Measurements from ENCODE around the gene TIAM2. TPM values are rescaled to one million over a fixed set of nuclear protein-coding genes. Genes with fewer than 3 reads are reported as not detected.

The TIAM2 gene
- total and polyA plus RNA-seq, 9 of the 15 experiments (the other 6 are each of a cell fraction or from before 2014, with no cell fraction given): 0.73 to 6.5 (median 4.3) TPM

GRCh38 chr6:155221086-155221485, 226.0 kb downstream of the TIAM2 start:
- CTCF ChIA-PET (ENCODE audit: low intra/inter-chr PET ratio): no interaction called here
- 6% methylated on average over 4 of the region's 4 CpGs for WGBS (ENCODE audit: insufficient coverage, low coverage, missing lambda C conversion rate)
- Histone ChIP-seq H3K4me1 (replicated peaks in 1 of 2; ENCODE audit: control insufficient read depth in 2 of 2, insufficient read depth in 2 of 2, low read length in 2 of 2) (no peaks in the 10 kb centered on the region), H3K4me3 (no peak overlapping the region), H3K79me2 (ENCODE audit: control insufficient read depth, insufficient read depth, low read length) (no peaks in the 10 kb centered on the region), H3K9ac (ENCODE audit: insufficient read depth in 1 of 2, low read depth in 2 of 2, low read length in 2 of 2) (no peak overlapping the region), H3K9me1 (ENCODE audit: control insufficient read depth, insufficient read depth, low read length) (no peaks in the 10 kb centered on the region), H4K20me1 (replicated peaks; ENCODE audit: control insufficient read depth, insufficient read depth, low read length) (no peaks in the 10 kb centered on the region), H3K27me3 (ENCODE audit: control insufficient read depth in 2 of 2, insufficient read depth in 2 of 2, low read length in 2 of 2) (peaks cover 54 to 57% of the 10 kb centered on the region in 2 experiments), H2AFZ (ENCODE audit: low read depth, low read length) (no peak overlapping the region), H3K4me2 (ENCODE audit: insufficient read depth, low read length) (no peak overlapping the region), H3K36me3 (ENCODE audit: control insufficient read depth, insufficient read depth, low read length) (no peaks in the 10 kb centered on the region), H3K27ac (ENCODE audit: extremely low read depth, low read depth, low read length) (no peak overlapping the region), H3K9me3 (replicated peaks; ENCODE audit: control insufficient read depth, insufficient read depth, low read depth, low read length) (no peaks in the 10 kb centered on the region)
- in situ Hi-C loops (cut with MboI) (no loop called here), intact Hi-C loops (cut with micrococcal nuclease) (no loop called here)
- no TSS peak for BruUV-seq (replicated peaks)
- ATAC-seq (no peak), FAIRE-seq (peak; percentile 29), DNase-seq (ENCODE audit: extremely low read depth in 1 of 4, low spot score in 3 of 4) (no peak)
- TF ChIP-seq FOXJ3 (CRISPR knock-in tag; IDR thresholded peaks at IDR 0.05): no peak
- TF ChIP-seq ZBTB7A (IDR thresholded peaks at IDR 0.05; ENCODE audit: borderline replicate concordance, control insufficient read depth, low read depth, low read length): no peak
- TF ChIP-seq ZNF444 (CRISPR knock-in tag; IDR thresholded peaks at IDR 0.05): no peak
- no peak for TF ChIP-seq POLR3A (IDR thresholded peaks at IDR 0.05; ENCODE audit: borderline replicate concordance, extremely low read depth, insufficient read depth, insufficient read length)
- no peak for TF ChIP-seq HNRNPUL1 (IDR thresholded peaks at IDR 0.05; ENCODE audit: low read length)
- TF ChIP-seq POLR3G (IDR thresholded peaks at IDR 0.05; ENCODE audit: extremely low read depth, insufficient read length, insufficient replicate concordance): no peak
- no peak for TF ChIP-seq ZEB2 (IDR thresholded peaks at IDR 0.05)
- TF ChIP-seq NCOA2 (IDR thresholded peaks at IDR 0.05; ENCODE audit: partially characterized antibody in 2 of 2): no peak
- no peak for TF ChIP-seq MAFG (tag; conservative IDR thresholded peaks at IDR 0.05)
- TF ChIP-seq MED1 (CRISPR knock-in tag; IDR thresholded peaks at IDR 0.05; ENCODE audit: borderline replicate concordance): no peak
- no peak for TF ChIP-seq GTF2E2 (tag; IDR thresholded peaks at IDR 0.05)
- no peak for TF ChIP-seq HMGN3 (IDR thresholded peaks at IDR 0.05; ENCODE audit: borderline replicate concordance, extremely low read depth, insufficient read length, low read depth, low read length)
- no peak for TF ChIP-seq ZFP1 (CRISPR knock-in tag; IDR thresholded peaks at IDR 0.05)
- no peak for TF ChIP-seq ZNF764 (CRISPR knock-in tag; IDR thresholded peaks at IDR 0.05; ENCODE audit: low read depth)
- no peak for TF ChIP-seq CCAR2 (IDR thresholded peaks at IDR 0.05; ENCODE audit: low read depth, low read length)
- TF ChIP-seq CBX3 (IDR thresholded peaks at IDR 0.05; ENCODE audit: borderline replicate concordance in 1 of 2, low read length in 2 of 2): no peak
- TF ChIP-seq CHD2 (IDR thresholded peaks at IDR 0.05; ENCODE audit: low read depth, low read length): no peak
- TF ChIP-seq NFE2 (IDR thresholded peaks at IDR 0.05; ENCODE audit: low read depth): no peak
- POLR2A ChIA-PET: interaction anchor here (1.6 to 2.1 kb wide), 2 partner anchors 14 to 30 kb away, joined by 4 to 9 read pairs; no protein-coding TSS in a partner anchor

Data from K562 (cell line).